Raji (cell line): Measurements from ENCODE around the gene GDPD2.

Experiments
- POLR2A ChIP-seq: IDR thresholded peaks from 2 replicates; pipeline ENCODE4 v1.6.1; 2011; ENCODE audit warnings: low read depth, low read length, control low read depth; ENCODE audit not compliant: insufficient read depth

The GDPD2 gene

GRCh38 chrX:70422851-70423341 is at the start of gene GDPD2:
Gene GDPD2 (plus strand): TSS chrX:70423314. CDS start chrX:70424985, 1,671 bp downstream.
- TF ChIP-seq POLR2A, result no peak

GRCh38 chrX:70386235-70386634 is 36.9 kb upstream of the GDPD2 start:
- TF ChIP-seq POLR2A, result no peak

GRCh38 chrX:70398899-70399298 is 24.2 kb upstream of the GDPD2 start:
- no peak for TF ChIP-seq POLR2A

GRCh38 chrX:70402721-70403120 is 20.4 kb upstream of the GDPD2 start:
- TF ChIP-seq POLR2A, result no peak

- TF ChIP-seq POLR2A, result no peak
Measured at GRCh38 chrX:70405003-70405402, 18.1 kb upstream of the GDPD2 start.

- TF ChIP-seq POLR2A, result no peak
Measured at GRCh38 chrX:70410921-70411320, 12.2 kb upstream of the GDPD2 start.

- TF ChIP-seq POLR2A, result no peak
Measured at GRCh38 chrX:70411475-70411874, 11.6 kb upstream of the GDPD2 start.

- TF ChIP-seq POLR2A, result no peak
Measured at GRCh38 chrX:70421618-70422017, 1.5 kb upstream of the GDPD2 start.

GRCh38 chrX:70423936-70424675 is 992 bp downstream of the GDPD2 start:
- TF ChIP-seq POLR2A, result no peak

GRCh38 chrX:70424801-70425200 is 1.7 kb downstream of the GDPD2 start:
- no peak for TF ChIP-seq POLR2A

GRCh38 chrX:70426286-70427278 is 3.5 kb downstream of the GDPD2 start:
- no peak for TF ChIP-seq POLR2A

GRCh38 chrX:70427365-70427764 is 4.3 kb downstream of the GDPD2 start:
- no peak for TF ChIP-seq POLR2A

- no peak for TF ChIP-seq POLR2A
Measured at GRCh38 chrX:70429759-70430158, 6.6 kb downstream of the GDPD2 start.

GRCh38 chrX:70432936-70433847 is 10.1 kb downstream of the GDPD2 start:
- TF ChIP-seq POLR2A, result no peak
